GM23248 (cell line): ENCODE measurements around the gene CFAP20DC. TPM values are rescaled to one million over a fixed set of nuclear protein-coding genes. Genes with fewer than 3 reads are reported as not detected.

Source experiments
- DNase-seq: peaks from one replicate; pipeline ENCODE4 v3.0.0-alpha.2; 2015
- H2AFZ ChIP-seq: fragments of 200-600 bp; sonication (generic); 2 replicates; pipeline ENCODE4 v1.6.1; 2016; ENCODE audit warnings: antibody characterized with exemption
- H3F3A ChIP-seq: fragments of 200-600 bp; sonication (generic); 2 replicates; pipeline ENCODE4 v1.6.1; 2016; ENCODE audit warnings: mild to moderate bottlenecking, antibody characterized with exemption, mixed run types; ENCODE audit not compliant: insufficient read depth
- H3K27ac ChIP-seq: fragments of 200-600 bp; sonication (generic); 2 replicates; pipeline ENCODE4 v1.5.1; 2016; ENCODE audit warnings: mild to moderate bottlenecking
- H3K27me3 ChIP-seq: fragments of 200-600 bp; sonication (generic); replicated peaks from 2 replicates; pipeline ENCODE4 v1.6.1; 2016; ENCODE audit warnings: mild to moderate bottlenecking; ENCODE audit not compliant: insufficient read depth
- H3K36me3 ChIP-seq: fragments of 200-600 bp; sonication (generic); 2 replicates; pipeline ENCODE4 v1.6.1; 2016; ENCODE audit warnings: low read depth, mild to moderate bottlenecking
- H3K4me1 ChIP-seq: fragments of 200-600 bp; sonication (generic); 2 replicates; pipeline ENCODE4 v1.6.1; 2016; ENCODE audit warnings: mild to moderate bottlenecking; ENCODE audit not compliant: insufficient read depth
- H3K4me2 ChIP-seq: fragments of 200-600 bp; sonication (generic); one replicate; pipeline ENCODE4 v1.6.1; 2016; ENCODE audit warnings: mild to moderate bottlenecking; ENCODE audit not compliant: unreplicated experiment
- H3K4me3 ChIP-seq: fragments of 200-600 bp; sonication (generic); 2 replicates; pipeline ENCODE4 v1.5.1; 2016; ENCODE audit warnings: mild to moderate bottlenecking
- H3K79me2 ChIP-seq: fragments of 200-600 bp; sonication (generic); 2 replicates; pipeline ENCODE4 v1.6.1; 2016; ENCODE audit warnings: mild to moderate bottlenecking; ENCODE audit not compliant: insufficient read depth
- H3K9ac ChIP-seq: fragments of 200-600 bp; sonication (generic); 2 replicates; pipeline ENCODE4 v1.6.1; 2016; ENCODE audit warnings: mild to moderate bottlenecking
- H3K9me2 ChIP-seq: fragments of 200-600 bp; sonication (generic); 2 replicates; pipeline ENCODE4 v1.6.1; 2016; ENCODE audit warnings: mixed run types, mild to moderate bottlenecking, moderate library complexity; ENCODE audit not compliant: insufficient read depth
- H3K9me3 ChIP-seq: fragments of 200-600 bp; sonication (generic); one replicate; pipeline ENCODE4 v1.6.1; 2017; ENCODE audit warnings: low read depth
- H4K20me1 ChIP-seq: fragments of 200-600 bp; sonication (generic); 2 replicates; pipeline ENCODE4 v1.6.0; 2016; ENCODE audit not compliant: insufficient read depth
- EZH2 ChIP-seq: fragments of 200-600 bp; sonication (generic); IDR thresholded peaks from 2 replicates; pipeline ENCODE4 v1.6.1; 2018; ENCODE audit warnings: antibody characterized with exemption, mild to moderate bottlenecking; ENCODE audit not compliant: insufficient read depth, poor library complexity, severe bottlenecking
- EZH2phosphoT487 ChIP-seq: fragments of 200-600 bp; sonication (generic); IDR thresholded peaks from 2 replicates; pipeline ENCODE4 v1.6.1; 2018; ENCODE audit warnings: antibody characterized with exemption, moderate library complexity, mild to moderate bottlenecking, low read depth; ENCODE audit not compliant: insufficient read depth
- WGBS, 2 experiments: methylation state at CpG; one replicate each; pipeline ENCODE4 v1.1.6; 2015 to 2017; ENCODE audit warnings: low lambda C conversion rate in 2 of 2, low coverage in 1 of 2; ENCODE audit errors: missing lambda C conversion rate in 2 of 2; 5-methylcytosine and 5-hydroxymethylcytosine counted together
- in situ Hi-C: fragments of 300-500 bp; cut with MboI; formaldehyde crosslinking; loops from 2 replicates; pipeline ENCODE4 v1.15.0; 2020
- polyA plus RNA-seq: library from polyadenylated mRNA; unstranded; fragments of >200 nt; fragmentation: Nextera tagmentation; extraction: Ambion mirVana; gene quantifications from 2 replicates; pipeline ENCODE4 v1.2.1, GENCODE V29; 2016
- total RNA-seq: library from RNA; depleted of rRNA; stranded (reverse); fragments of >200 nt; shearing (Covaris generic); gene quantifications from 2 replicates; pipeline ENCODE4 v1.2.3, GENCODE V29; 2014

Gene CFAP20DC
- total and polyA plus RNA-seq, 2 experiments from 2014 or later = 1.9 to 2.9 TPM

DNA sequence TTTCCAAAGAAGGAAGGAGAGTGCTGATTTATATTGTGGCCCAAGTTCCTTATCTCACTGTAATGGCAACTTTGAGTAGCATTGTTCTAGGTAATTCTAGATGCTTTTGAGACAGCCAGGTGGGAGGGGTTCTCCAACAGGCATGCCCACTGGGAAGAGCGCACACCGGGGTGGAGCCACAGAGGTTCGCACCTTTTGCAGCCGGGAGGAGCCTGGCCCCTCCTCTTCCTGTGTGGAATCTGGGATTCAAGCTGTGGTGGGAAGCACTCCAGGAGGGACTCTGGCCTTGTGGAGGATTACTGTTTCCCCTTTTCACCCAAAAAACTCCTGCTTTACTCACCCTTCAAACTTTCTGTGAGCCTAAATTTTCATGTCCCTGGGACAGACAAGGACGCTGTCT, 53.1 kb downstream of the CFAP20DC start:
- Histone ChIP-seq H3K27ac (no peak overlapping the region), H3F3A (peaks cover 29% of the 10 kb centered on the region), H3K4me1 (peaks cover 29% of the 10 kb centered on the region), H3K4me2 (no peak overlapping the region), H3K9me3 (no peaks in the 10 kb centered on the region), H3K27me3 (no peaks in the 10 kb centered on the region), H4K20me1 (no peaks in the 10 kb centered on the region), H3K36me3 (no peaks in the 10 kb centered on the region), H3K4me3 (no peak overlapping the region), H3K9me2 (no peaks in the 10 kb centered on the region), H3K79me2 (no peaks in the 10 kb centered on the region), H2AFZ (no peak overlapping the region), H3K9ac (no peak overlapping the region)
- WGBS, 2 experiments = 92% methylated on average over 5 of the region's 5 CpGs
- in situ Hi-C loops = no loop called here
- DNase-seq = no peak
- TF ChIP-seq EZH2phosphoT487 (no peak), EZH2 (no peak)

DNA sequence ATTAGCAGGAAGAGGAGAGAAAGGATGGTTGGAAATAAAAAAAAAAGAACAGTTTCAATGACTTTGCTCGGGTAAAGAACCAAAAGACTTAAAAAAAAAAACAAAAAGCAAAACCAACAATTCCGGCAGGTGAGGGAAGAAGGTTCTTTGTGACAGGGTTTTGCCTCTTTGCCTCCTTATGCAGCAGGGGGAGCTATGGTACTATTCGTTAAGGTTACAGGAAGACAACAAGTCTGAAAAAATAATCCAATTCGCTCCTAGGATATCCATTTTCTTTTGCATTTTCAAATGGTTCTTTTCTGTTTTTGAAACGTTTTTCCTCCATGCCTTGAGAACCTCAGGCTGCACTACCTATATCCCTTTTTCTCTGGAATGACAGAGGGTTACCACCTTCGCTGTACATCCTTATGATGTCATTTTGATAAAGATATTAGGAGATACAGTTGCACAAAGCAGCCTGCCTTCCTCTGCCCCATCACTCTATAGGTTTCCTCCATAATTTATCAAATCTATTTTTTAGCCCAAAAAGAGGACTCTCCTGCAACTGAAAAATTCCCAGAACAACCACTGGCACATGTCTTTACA, 55.0 kb downstream of the CFAP20DC start:
- H3K9me3 ChIP-seq = no peaks in the 10 kb centered on the region
- peak overlapping the region; percentile 29; the same call in 1 of the 2 replicates for H3K9ac ChIP-seq
- H3K4me1 ChIP-seq = peaks cover 43% of the 10 kb centered on the region
- no peaks in the 10 kb centered on the region for H3K27me3 ChIP-seq
- no peaks in the 10 kb centered on the region for H3K79me2 ChIP-seq
- WGBS, 2 experiments = 23 to 26% methylated on average over 6 of the region's 6 CpGs
- H3K4me2 ChIP-seq = peak overlapping the region; percentile 65
- H3F3A ChIP-seq = peaks cover 30% of the 10 kb centered on the region
- peak; percentile 83 for DNase-seq
- peak overlapping the region; percentile 35; the same call in 1 of the 2 replicates for H3K4me3 ChIP-seq
- no peaks in the 10 kb centered on the region for H3K9me2 ChIP-seq
- in situ Hi-C loops = loop anchor here (5.0 kb wide), 1 partner anchor 217 kb away; no protein-coding TSS in a partner anchor
- H2AFZ ChIP-seq = peak overlapping the region; percentile 90
- no peaks in the 10 kb centered on the region for H4K20me1 ChIP-seq
- TF ChIP-seq EZH2phosphoT487 (no peak), EZH2 (no peak)
- H3K27ac ChIP-seq = no peak overlapping the region
- H3K36me3 ChIP-seq = no peaks in the 10 kb centered on the region

DNA sequence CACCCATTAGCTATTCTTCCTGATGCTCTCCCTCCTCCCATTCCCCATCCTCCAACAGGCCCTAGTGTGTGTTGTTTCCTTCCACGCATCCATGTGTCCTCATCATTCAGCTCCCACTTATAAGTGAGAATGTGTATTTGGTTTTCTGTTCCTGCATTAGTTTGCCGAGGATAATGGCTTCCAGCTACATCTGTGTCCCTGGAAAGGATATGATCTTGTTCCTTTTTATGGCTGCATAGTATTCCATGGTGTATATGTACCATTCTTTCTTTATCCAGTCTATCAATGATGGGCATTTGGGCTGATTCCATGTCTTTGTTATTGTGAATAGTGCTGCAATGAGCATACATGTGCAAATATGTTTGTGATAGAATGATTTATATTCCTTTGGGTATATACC, 56.3 kb downstream of the CFAP20DC start:
- no peak for DNase-seq
- Histone ChIP-seq H4K20me1 (no peaks in the 10 kb centered on the region), H3K27me3 (no peaks in the 10 kb centered on the region), H3K4me2 (no peak overlapping the region), H3F3A (peaks cover 31% of the 10 kb centered on the region), H3K9me2 (no peaks in the 10 kb centered on the region), H3K27ac (no peak overlapping the region), H3K9me3 (no peaks in the 10 kb centered on the region), H3K36me3 (no peaks in the 10 kb centered on the region), H2AFZ (no peak overlapping the region), H3K79me2 (no peaks in the 10 kb centered on the region), H3K4me1 (peaks cover 46% of the 10 kb centered on the region), H3K9ac (no peak overlapping the region), H3K4me3 (no peak overlapping the region)
- TF ChIP-seq EZH2 (no peak), EZH2phosphoT487 (no peak)
- WGBS, 2 experiments = 94 to 98% methylated on average over 2 of the region's 2 CpGs
- in situ Hi-C loops = loop anchor here (5.0 kb wide), 1 partner anchor 219 kb away; no protein-coding TSS in a partner anchor

DNA sequence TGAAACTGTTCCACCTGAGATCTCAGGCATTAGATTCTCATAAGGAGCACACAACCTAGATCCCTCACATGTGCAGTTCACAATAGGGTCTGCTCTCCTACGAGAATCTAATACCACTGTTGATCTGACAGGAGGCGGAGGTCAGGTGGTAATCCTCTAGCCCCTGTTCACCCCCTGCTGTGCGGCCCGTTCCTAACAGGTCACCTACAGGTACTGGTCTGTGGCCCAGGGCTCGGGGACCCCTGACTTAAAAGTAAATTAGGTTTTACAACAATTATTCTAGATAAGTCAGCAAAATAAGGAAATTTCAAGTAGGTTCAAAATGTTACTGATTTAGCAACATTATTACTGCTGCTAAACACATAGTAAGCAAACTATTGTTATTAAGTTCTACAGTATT, 58.2 kb downstream of the CFAP20DC start:
- H3K4me3 ChIP-seq = no peak overlapping the region
- H3K9me2 ChIP-seq = no peaks in the 10 kb centered on the region
- peaks cover 27% of the 10 kb centered on the region for H3F3A ChIP-seq
- DNase-seq = no peak
- 96 to 100% methylated on average over 5 of the region's 5 CpGs for WGBS, 2 experiments
- no peaks in the 10 kb centered on the region for H4K20me1 ChIP-seq
- H3K27me3 ChIP-seq = no peaks in the 10 kb centered on the region
- H3K4me2 ChIP-seq = no peak overlapping the region
- no peaks in the 10 kb centered on the region for H3K79me2 ChIP-seq
- no peaks in the 10 kb centered on the region for H3K9me3 ChIP-seq
- TF ChIP-seq EZH2phosphoT487 (no peak), EZH2 (no peak)
- H2AFZ ChIP-seq = no peak overlapping the region
- no peaks in the 10 kb centered on the region for H3K36me3 ChIP-seq
- in situ Hi-C loops = loop anchor here (5.0 kb wide), 1 partner anchor 221 kb away; no protein-coding TSS in a partner anchor
- H3K27ac ChIP-seq = no peak overlapping the region
- H3K4me1 ChIP-seq = peaks cover 45% of the 10 kb centered on the region
- no peak overlapping the region for H3K9ac ChIP-seq
